ENCODE results near the gene PEAK1. TPM values are rescaled to one million over a fixed set of nuclear protein-coding genes. Genes with fewer than 3 reads are reported as not detected.
"Not testable (repeated sequence)": the region's sequence is repeated elsewhere in the genome, so short reads cannot be mapped to it uniquely, and the experiment has no call there.

Gene PEAK1
- total RNA-seq, 1 donor from 2014 or later: 69.3 TPM

- DNase-seq: peak; percentile 84
These were observed 886 bp upstream of the PEAK1 start, which contains the start of gene HMG20A for GRCh38 chr15:77420610-77421369. HMG20A (plus strand) TSS chr15:77420888; CDS start chr15:77458408, 37,520 bp downstream.

- DNase-seq: peak; percentile 63
These were observed 703 bp downstream of the PEAK1 start for GRCh38 chr15:77418966-77419835.

GRCh38 chr15:77418391-77418965 is 1.4 kb downstream of the PEAK1 start:
- peak; percentile 48 for DNase-seq

GRCh38 chr15:77417602-77418001 is 2.3 kb downstream of the PEAK1 start:
- DNase-seq: no peak

GRCh38 chr15:77416954-77417353 is 3.0 kb downstream of the PEAK1 start:
- DNase-seq: no peak

- peak; percentile 26 for DNase-seq
These were observed 3.8 kb downstream of the PEAK1 start for GRCh38 chr15:77416148-77416455.

GRCh38 chr15:77415450-77416147 is 4.3 kb downstream of the PEAK1 start:
- no peak for DNase-seq

GRCh38 chr15:77414789-77415442 is 5.0 kb downstream of the PEAK1 start:
- no peak for DNase-seq

- DNase-seq: no peak
These were observed 6.1 kb downstream of the PEAK1 start for GRCh38 chr15:77413699-77414349.

- no peak for DNase-seq
These were observed 6.8 kb downstream of the PEAK1 start for GRCh38 chr15:77412972-77413698.

- DNase-seq: no peak
These were observed 8.3 kb downstream of the PEAK1 start for GRCh38 chr15:77411619-77411976.

GRCh38 chr15:77410701-77411618 is 8.9 kb downstream of the PEAK1 start:
- no peak for DNase-seq

- not testable (repeated sequence) for DNase-seq
These were observed 9.8 kb downstream of the PEAK1 start for GRCh38 chr15:77410157-77410500.

- DNase-seq: peak; percentile 26
These were observed 10.4 kb downstream of the PEAK1 start for GRCh38 chr15:77409259-77410156.

GRCh38 chr15:77406846-77407245 is 13.1 kb downstream of the PEAK1 start:
- DNase-seq: no peak

GRCh38 chr15:77406173-77406759 is 13.6 kb downstream of the PEAK1 start:
- not testable (repeated sequence) for DNase-seq

GRCh38 chr15:77402740-77403379 is 17.0 kb downstream of the PEAK1 start:
- DNase-seq: peak; percentile 41

- DNase-seq: no peak
These were observed 19.6 kb downstream of the PEAK1 start for GRCh38 chr15:77400258-77400657.

All from dermis blood vessel endothelial cell (primary cell).